ENCODE results near the gene YWHAB.

DNA sequence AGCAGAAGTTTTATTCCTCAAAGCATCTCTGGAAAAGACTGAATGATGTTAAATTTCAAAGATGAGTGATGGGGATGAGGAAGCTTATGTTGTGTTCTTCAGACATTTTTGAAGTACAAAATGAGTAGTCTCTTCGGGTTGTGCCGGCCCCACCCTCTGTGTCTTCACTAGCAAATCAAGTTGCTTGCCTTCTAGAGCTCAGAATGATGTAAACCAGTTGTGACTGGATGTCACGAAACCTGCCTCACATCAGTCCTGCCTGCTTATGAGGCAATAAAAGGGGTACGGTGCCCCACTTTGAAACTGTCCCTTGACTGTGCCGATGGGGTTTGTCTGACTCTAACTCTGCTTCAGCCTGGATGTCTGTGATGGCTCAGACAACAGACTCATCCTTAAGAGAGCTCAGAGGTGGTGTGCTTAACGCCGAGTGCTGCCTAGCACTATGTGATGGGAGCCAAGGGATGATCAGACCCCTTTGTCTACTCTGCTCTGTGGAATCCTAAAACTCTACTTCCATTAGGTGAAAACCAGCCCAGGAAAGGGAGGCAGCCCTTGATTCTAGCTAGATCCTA lies 55.7 kb downstream of the YWHAB start:
- TF ChIP-seq, protein P1, sequence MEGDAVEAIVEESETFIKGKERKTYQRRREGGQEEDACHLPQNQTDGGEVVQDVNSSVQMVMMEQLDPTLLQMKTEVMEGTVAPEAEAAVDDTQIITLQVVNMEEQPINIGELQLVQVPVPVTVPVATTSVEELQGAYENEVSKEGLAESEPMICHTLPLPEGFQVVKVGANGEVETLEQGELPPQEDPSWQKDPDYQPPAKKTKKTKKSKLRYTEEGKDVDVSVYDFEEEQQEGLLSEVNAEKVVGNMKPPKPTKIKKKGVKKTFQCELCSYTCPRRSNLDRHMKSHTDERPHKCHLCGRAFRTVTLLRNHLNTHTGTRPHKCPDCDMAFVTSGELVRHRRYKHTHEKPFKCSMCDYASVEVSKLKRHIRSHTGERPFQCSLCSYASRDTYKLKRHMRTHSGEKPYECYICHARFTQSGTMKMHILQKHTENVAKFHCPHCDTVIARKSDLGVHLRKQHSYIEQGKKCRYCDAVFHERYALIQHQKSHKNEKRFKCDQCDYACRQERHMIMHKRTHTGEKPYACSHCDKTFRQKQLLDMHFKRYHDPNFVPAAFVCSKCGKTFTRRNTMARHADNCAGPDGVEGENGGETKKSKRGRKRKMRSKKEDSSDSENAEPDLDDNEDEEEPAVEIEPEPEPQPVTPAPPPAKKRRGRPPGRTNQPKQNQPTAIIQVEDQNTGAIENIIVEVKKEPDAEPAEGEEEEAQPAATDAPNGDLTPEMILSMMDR (IDR thresholded peaks at IDR 0.05) = no peak
- TF ChIP-seq POLR2A (IDR thresholded peaks at IDR 0.05) = no peak
